Measurements from ENCODE around the gene SLC8A3.

SLC8A3 gene

DNA sequence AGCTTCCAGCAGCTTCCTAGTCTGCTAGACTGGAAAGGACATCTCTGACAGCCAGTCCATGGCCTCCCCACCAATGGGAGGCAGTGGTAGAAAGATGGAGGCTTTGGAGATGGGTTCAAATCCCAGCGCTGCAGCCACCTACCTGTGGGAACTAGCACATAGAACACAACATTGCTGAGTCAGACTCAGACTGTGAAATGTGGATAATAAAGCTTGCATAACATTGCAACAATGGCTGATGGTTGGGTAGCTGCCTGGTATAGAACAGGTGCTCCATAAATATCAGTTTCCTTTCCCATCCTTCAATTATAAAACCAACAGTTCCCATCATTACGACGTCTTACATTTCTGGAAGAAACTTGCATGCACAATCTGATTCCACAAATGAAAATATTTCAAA is 94.6 kb downstream of the SLC8A3 start:
- TF ChIP-seq GABPA (IDR thresholded peaks at IDR 0.05; ENCODE audit: low read depth) (no peak), REST (IDR thresholded peaks at IDR 0.05; ENCODE audit: insufficient replicate concordance, low read depth) (no peak), CTCF (IDR thresholded peaks at IDR 0.05; ENCODE audit: insufficient read depth, low read length) (no peak), SPI1 (IDR thresholded peaks at IDR 0.05; ENCODE audit: borderline replicate concordance, low read depth) (no peak), POLR2AphosphoS5 (IDR thresholded peaks at IDR 0.05; ENCODE audit: low read depth) (no peak)
- H3K4me3 ChIP-seq (replicated peaks; ENCODE audit: insufficient read depth, low read length) = no peak overlapping the region
- H3K27me3 ChIP-seq (ENCODE audit: insufficient read depth, poor library complexity, severe bottlenecking) = no peaks in the 10 kb centered on the region
- H3K27ac ChIP-seq (replicated peaks) = no peak overlapping the region
- DNase-seq (ENCODE audit: low read depth in 1 of 2, low spot score in 1 of 2) = no peak

- H3K4me3 ChIP-seq (replicated peaks; ENCODE audit: insufficient read depth, low read length) = no peak overlapping the region
- DNase-seq (ENCODE audit: low read depth in 1 of 2, low spot score in 1 of 2) = no peak
- no peak overlapping the region for H3K27ac ChIP-seq (replicated peaks)
- no peak for TF ChIP-seq REST (IDR thresholded peaks at IDR 0.05; ENCODE audit: insufficient replicate concordance, low read depth)
- no peak for TF ChIP-seq POLR2AphosphoS5 (IDR thresholded peaks at IDR 0.05; ENCODE audit: low read depth)
- TF ChIP-seq GABPA (IDR thresholded peaks at IDR 0.05; ENCODE audit: low read depth) = no peak
- TF ChIP-seq CTCF (IDR thresholded peaks at IDR 0.05; ENCODE audit: insufficient read depth, low read length) = no peak
- no peak for TF ChIP-seq SPI1 (IDR thresholded peaks at IDR 0.05; ENCODE audit: borderline replicate concordance, low read depth)
- H3K27me3 ChIP-seq (ENCODE audit: insufficient read depth, poor library complexity, severe bottlenecking) = no peaks in the 10 kb centered on the region
Observed at GRCh38 chr14:70093156-70093555, 95.6 kb downstream of the SLC8A3 start.

DNA sequence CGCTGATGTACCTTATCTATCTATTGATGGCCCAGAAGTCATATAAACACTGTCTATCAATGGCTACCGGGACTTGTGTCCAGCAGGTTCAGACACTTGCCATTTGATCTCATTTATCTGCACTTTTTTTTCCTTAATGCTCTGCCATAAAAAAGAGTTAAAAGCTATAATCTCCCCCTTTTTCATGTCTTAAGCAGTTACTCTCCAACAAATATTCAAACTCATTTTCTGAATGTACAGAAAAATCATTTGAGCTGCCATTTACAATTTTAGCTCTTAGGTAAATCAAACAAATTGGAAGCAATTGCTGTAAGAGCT is 101.4 kb downstream of the SLC8A3 start:
- H3K27me3 ChIP-seq (ENCODE audit: insufficient read depth, poor library complexity, severe bottlenecking) = no peaks in the 10 kb centered on the region

More for the DNA sequence above, 101.4 kb downstream of the SLC8A3 start:
- no peak for DNase-seq (ENCODE audit: low read depth in 1 of 2, low spot score in 1 of 2)
- Histone ChIP-seq H3K4me3 (replicated peaks; ENCODE audit: insufficient read depth, low read length) (no peak overlapping the region), H3K27ac (replicated peaks) (no peak overlapping the region)
- TF ChIP-seq GABPA (IDR thresholded peaks at IDR 0.05; ENCODE audit: low read depth) (no peak), SPI1 (IDR thresholded peaks at IDR 0.05; ENCODE audit: borderline replicate concordance, low read depth) (no peak), CTCF (IDR thresholded peaks at IDR 0.05; ENCODE audit: insufficient read depth, low read length) (no peak), REST (IDR thresholded peaks at IDR 0.05; ENCODE audit: insufficient replicate concordance, low read depth) (no peak), POLR2AphosphoS5 (IDR thresholded peaks at IDR 0.05; ENCODE audit: low read depth) (no peak)

Data from HL-60 (cell line).